GM23248 (cell line): ENCODE measurements around the gene CDH4. TPM values are rescaled to one million over a fixed set of nuclear protein-coding genes. Genes with fewer than 3 reads are reported as not detected.

Experiments
- DNase-seq: peaks from one replicate; pipeline ENCODE4 v3.0.0-alpha.2; 2015
- H2AFZ ChIP-seq: fragments of 200-600 bp; sonication (generic); 2 replicates; pipeline ENCODE4 v1.6.1; 2016; ENCODE audit warnings: antibody characterized with exemption
- H3F3A ChIP-seq: fragments of 200-600 bp; sonication (generic); 2 replicates; pipeline ENCODE4 v1.6.1; 2016; ENCODE audit warnings: mild to moderate bottlenecking, antibody characterized with exemption, mixed run types; ENCODE audit not compliant: insufficient read depth
- H3K27ac ChIP-seq: fragments of 200-600 bp; sonication (generic); 2 replicates; pipeline ENCODE4 v1.5.1; 2016; ENCODE audit warnings: mild to moderate bottlenecking
- H3K27me3 ChIP-seq: fragments of 200-600 bp; sonication (generic); replicated peaks from 2 replicates; pipeline ENCODE4 v1.6.1; 2016; ENCODE audit warnings: mild to moderate bottlenecking; ENCODE audit not compliant: insufficient read depth
- H3K36me3 ChIP-seq: fragments of 200-600 bp; sonication (generic); 2 replicates; pipeline ENCODE4 v1.6.1; 2016; ENCODE audit warnings: low read depth, mild to moderate bottlenecking
- H3K4me1 ChIP-seq: fragments of 200-600 bp; sonication (generic); 2 replicates; pipeline ENCODE4 v1.6.1; 2016; ENCODE audit warnings: mild to moderate bottlenecking; ENCODE audit not compliant: insufficient read depth
- H3K4me2 ChIP-seq: fragments of 200-600 bp; sonication (generic); one replicate; pipeline ENCODE4 v1.6.1; 2016; ENCODE audit warnings: mild to moderate bottlenecking; ENCODE audit not compliant: unreplicated experiment
- H3K4me3 ChIP-seq: fragments of 200-600 bp; sonication (generic); 2 replicates; pipeline ENCODE4 v1.5.1; 2016; ENCODE audit warnings: mild to moderate bottlenecking
- H3K79me2 ChIP-seq: fragments of 200-600 bp; sonication (generic); 2 replicates; pipeline ENCODE4 v1.6.1; 2016; ENCODE audit warnings: mild to moderate bottlenecking; ENCODE audit not compliant: insufficient read depth
- H3K9ac ChIP-seq: fragments of 200-600 bp; sonication (generic); 2 replicates; pipeline ENCODE4 v1.6.1; 2016; ENCODE audit warnings: mild to moderate bottlenecking
- H3K9me2 ChIP-seq: fragments of 200-600 bp; sonication (generic); 2 replicates; pipeline ENCODE4 v1.6.1; 2016; ENCODE audit warnings: mixed run types, mild to moderate bottlenecking, moderate library complexity; ENCODE audit not compliant: insufficient read depth
- H3K9me3 ChIP-seq: fragments of 200-600 bp; sonication (generic); one replicate; pipeline ENCODE4 v1.6.1; 2017; ENCODE audit warnings: low read depth
- H4K20me1 ChIP-seq: fragments of 200-600 bp; sonication (generic); 2 replicates; pipeline ENCODE4 v1.6.0; 2016; ENCODE audit not compliant: insufficient read depth
- EZH2 ChIP-seq: fragments of 200-600 bp; sonication (generic); IDR thresholded peaks from 2 replicates; pipeline ENCODE4 v1.6.1; 2018; ENCODE audit warnings: antibody characterized with exemption, mild to moderate bottlenecking; ENCODE audit not compliant: insufficient read depth, poor library complexity, severe bottlenecking
- EZH2phosphoT487 ChIP-seq: fragments of 200-600 bp; sonication (generic); IDR thresholded peaks from 2 replicates; pipeline ENCODE4 v1.6.1; 2018; ENCODE audit warnings: antibody characterized with exemption, moderate library complexity, mild to moderate bottlenecking, low read depth; ENCODE audit not compliant: insufficient read depth
- WGBS, 2 experiments: methylation state at CpG; one replicate each; pipeline ENCODE4 v1.1.6; 2015 to 2017; ENCODE audit warnings: low lambda C conversion rate in 2 of 2, low coverage in 1 of 2; ENCODE audit errors: missing lambda C conversion rate in 2 of 2; 5-methylcytosine and 5-hydroxymethylcytosine counted together
- in situ Hi-C: fragments of 300-500 bp; cut with MboI; formaldehyde crosslinking; loops from 2 replicates; pipeline ENCODE4 v1.15.0; 2020
- polyA plus RNA-seq: library from polyadenylated mRNA; unstranded; fragments of >200 nt; fragmentation: Nextera tagmentation; extraction: Ambion mirVana; gene quantifications from 2 replicates; pipeline ENCODE4 v1.2.1, GENCODE V29; 2016
- total RNA-seq: library from RNA; depleted of rRNA; stranded (reverse); fragments of >200 nt; shearing (Covaris generic); gene quantifications from 2 replicates; pipeline ENCODE4 v1.2.3, GENCODE V29; 2014

CDH4 gene
- total and polyA plus RNA-seq, 2 experiments from 2014 or later: 1.1 to 3.9 TPM

DNA sequence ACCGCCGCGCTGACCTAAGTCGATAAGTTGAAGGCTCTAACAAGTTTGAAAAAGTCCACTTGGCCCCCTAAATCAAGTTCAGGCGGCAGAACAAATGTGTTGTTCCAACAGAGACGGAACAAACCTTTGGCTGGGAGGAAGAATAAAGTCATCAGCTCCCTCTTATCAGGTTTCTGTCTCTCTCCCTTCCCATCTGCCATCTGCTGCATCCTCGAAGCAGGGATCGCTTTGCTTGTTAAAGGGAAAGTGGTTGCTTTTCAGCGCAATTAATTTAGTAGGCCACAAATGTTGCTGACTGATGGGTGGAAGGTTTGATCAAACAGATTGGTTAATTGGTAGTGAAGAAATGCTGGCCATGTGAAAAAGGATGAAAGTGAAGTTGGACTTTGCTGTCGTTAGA is 64.3 kb downstream of the CDH4 start:
- Histone ChIP-seq H3K4me3 (no peak overlapping the region), H3K4me1 (no peaks in the 10 kb centered on the region), H3K79me2 (no peaks in the 10 kb centered on the region), H4K20me1 (no peaks in the 10 kb centered on the region), H3K9me2 (no peaks in the 10 kb centered on the region), H3K27me3 (no peaks in the 10 kb centered on the region), H3K36me3 (no peaks in the 10 kb centered on the region), H3K27ac (no peak overlapping the region), H3F3A (no peaks in the 10 kb centered on the region), H2AFZ (no peak overlapping the region), H3K4me2 (no peak overlapping the region), H3K9me3 (no peaks in the 10 kb centered on the region), H3K9ac (no peak overlapping the region)
- no peak for DNase-seq
- in situ Hi-C loops: no loop called here
- WGBS, 2 experiments: 42 to 55% methylated on average over 10 of the region's 10 CpGs
- no peak for TF ChIP-seq EZH2phosphoT487

DNA sequence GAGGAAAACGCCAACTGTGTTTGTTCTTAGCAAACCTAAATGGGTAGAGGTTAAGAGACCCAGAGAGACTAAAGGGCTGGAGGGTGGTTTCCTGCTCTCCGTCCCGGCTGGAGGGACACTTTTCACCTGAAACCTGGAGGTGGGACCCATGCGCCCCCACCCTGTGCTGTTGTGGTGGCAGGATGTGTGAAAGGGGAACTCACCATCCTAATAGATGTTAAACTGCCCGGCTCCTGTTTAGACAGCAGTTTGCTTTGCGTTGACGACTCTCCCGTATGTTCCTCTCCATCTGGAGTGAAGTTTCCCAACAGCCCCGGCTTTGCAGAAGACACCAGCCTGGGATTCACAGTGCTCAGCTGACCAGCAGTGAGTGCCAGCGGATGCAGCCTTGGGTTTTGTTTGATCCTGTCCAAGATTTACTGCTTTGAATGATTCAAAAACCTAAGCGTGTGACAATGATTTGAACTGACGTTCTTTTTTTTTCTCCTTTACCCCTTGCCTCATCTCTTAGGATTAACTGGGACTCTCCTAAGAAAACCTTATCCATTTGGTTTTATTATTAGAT is 66.0 kb downstream of the CDH4 start:
- no peaks in the 10 kb centered on the region for H3F3A ChIP-seq
- no peak overlapping the region for H3K27ac ChIP-seq
- no peaks in the 10 kb centered on the region for H3K9me3 ChIP-seq
- H3K27me3 ChIP-seq: no peaks in the 10 kb centered on the region
- no peak overlapping the region for H3K4me3 ChIP-seq
- H3K4me1 ChIP-seq: no peaks in the 10 kb centered on the region
- H3K36me3 ChIP-seq: no peaks in the 10 kb centered on the region
- in situ Hi-C loops: no loop called here
- TF ChIP-seq EZH2: no peak
- H3K9ac ChIP-seq: no peak overlapping the region
- no peak overlapping the region for H3K4me2 ChIP-seq
- H3K9me2 ChIP-seq: no peaks in the 10 kb centered on the region
- 37 to 38% methylated on average over 12 of the region's 12 CpGs for WGBS, 2 experiments
- H2AFZ ChIP-seq: no peak overlapping the region
- H3K79me2 ChIP-seq: no peaks in the 10 kb centered on the region
- no peak for DNase-seq
- H4K20me1 ChIP-seq: no peaks in the 10 kb centered on the region

DNA sequence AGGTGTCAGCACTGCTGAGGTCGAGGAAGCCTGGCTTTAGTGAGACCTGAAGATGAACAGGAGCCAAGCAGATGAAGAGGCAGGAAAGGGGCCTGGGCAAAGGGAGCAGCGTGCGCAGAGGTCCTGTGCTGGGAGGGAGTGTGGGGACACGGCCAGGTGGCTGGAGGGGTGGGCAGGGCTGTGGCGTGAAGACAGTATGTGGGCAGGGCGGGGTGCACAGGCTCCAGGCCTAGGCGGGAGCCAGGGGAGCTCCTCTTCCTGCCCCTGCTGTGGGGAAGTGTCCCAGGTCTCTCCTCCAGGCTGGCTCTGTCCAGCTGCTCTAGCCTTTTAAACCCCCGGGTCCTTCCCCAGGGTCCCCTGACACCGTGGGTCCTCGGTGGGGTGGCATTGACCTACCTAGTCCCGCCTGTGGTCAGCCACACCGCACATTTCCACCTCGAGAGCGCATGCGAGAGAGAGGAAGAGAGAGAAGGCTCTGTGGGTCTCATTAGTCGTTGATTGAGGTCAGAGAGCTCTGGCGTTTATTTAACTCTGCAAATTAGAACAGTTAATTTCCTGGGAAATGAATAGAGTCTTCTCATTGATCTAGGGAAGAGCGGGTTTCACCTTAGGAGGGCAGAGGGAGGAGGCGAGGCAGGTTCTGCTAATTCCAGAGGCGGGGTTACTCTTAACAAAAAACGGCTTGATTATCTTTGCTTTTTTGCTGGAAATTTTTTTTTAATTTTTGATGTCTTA is 68.8 kb downstream of the CDH4 start:
- Histone ChIP-seq H3K27ac (no peak overlapping the region), H3K9ac (no peak overlapping the region), H3K9me2 (no peaks in the 10 kb centered on the region), H2AFZ (no peak overlapping the region), H3F3A (no peaks in the 10 kb centered on the region), H3K4me2 (no peak overlapping the region), H3K36me3 (no peaks in the 10 kb centered on the region), H3K27me3 (no peaks in the 10 kb centered on the region), H4K20me1 (no peaks in the 10 kb centered on the region), H3K4me1 (no peaks in the 10 kb centered on the region), H3K79me2 (no peaks in the 10 kb centered on the region), H3K4me3 (no peak overlapping the region), H3K9me3 (no peaks in the 10 kb centered on the region)
- no peak for DNase-seq
- TF ChIP-seq EZH2phosphoT487: no peak
- no peak for TF ChIP-seq EZH2
- WGBS, 2 experiments: 50 to 55% methylated on average over 19 to 21 of the region's 21 CpGs
- in situ Hi-C loops: no loop called here

DNA sequence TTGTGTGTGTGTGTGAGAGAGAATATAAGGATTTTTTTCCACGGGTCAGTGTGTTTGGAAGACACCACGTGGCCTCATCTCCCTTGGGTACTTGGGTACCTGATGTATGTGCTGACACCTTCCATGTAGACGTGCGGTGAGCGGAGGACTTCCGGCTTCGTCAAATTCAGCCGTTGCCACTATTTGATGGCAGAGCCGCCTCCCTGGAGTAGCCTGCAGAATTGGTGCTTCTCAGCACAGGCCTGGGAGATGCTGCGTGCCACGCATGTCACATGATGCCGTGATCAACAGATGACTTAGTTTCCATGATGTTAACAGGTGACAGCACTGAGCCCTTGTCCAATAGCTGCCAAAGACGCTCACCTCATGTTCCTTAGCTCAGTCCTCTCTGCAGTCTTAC is 69.4 kb downstream of the CDH4 start:
- H3K27ac ChIP-seq: no peak overlapping the region
- H3K4me1 ChIP-seq: no peaks in the 10 kb centered on the region
- H3K9ac ChIP-seq: no peak overlapping the region
- H3K9me3 ChIP-seq: no peaks in the 10 kb centered on the region
- no peaks in the 10 kb centered on the region for H3K27me3 ChIP-seq
- no peak overlapping the region for H2AFZ ChIP-seq
- H4K20me1 ChIP-seq: no peaks in the 10 kb centered on the region
- no peak for DNase-seq
- in situ Hi-C loops: no loop called here
- H3K36me3 ChIP-seq: no peaks in the 10 kb centered on the region
- H3K9me2 ChIP-seq: no peaks in the 10 kb centered on the region
- no peak overlapping the region for H3K4me3 ChIP-seq
- no peak for TF ChIP-seq EZH2phosphoT487
- TF ChIP-seq EZH2: no peak
- H3K4me2 ChIP-seq: no peak overlapping the region
- 77 to 80% methylated on average over 13 of the region's 13 CpGs for WGBS, 2 experiments
- no peaks in the 10 kb centered on the region for H3F3A ChIP-seq
- no peaks in the 10 kb centered on the region for H3K79me2 ChIP-seq
